T-cell (primary cell): ENCODE data around the gene ZNF606. TPM values are rescaled to one million over a fixed set of nuclear protein-coding genes. Genes with fewer than 3 reads are reported as not detected.

Source experiments
- ATAC-seq, 4 experiments: fragments of 200-7000 bp in 3 of 4; fragments of 150-1000 bp in 1 of 4; cut with Tn5 transposase; replicated peaks in 1 of 4; 1 replicate in 3 of 4; 2 replicates in 1 of 4; pipeline ENCODE4 v1.10.0; 2021; ENCODE audit warnings: moderate library complexity in 3 of 4, mild to moderate bottlenecking in 2 of 4, moderate number of reproducible peaks in 1 of 4
- CTCF ChIA-PET, 2 donors: fragments of 300-600 bp; sonication (Branson Sonifier 250); formaldehyde crosslinking; loops; one replicate each; lab custom pipeline; 2022; ENCODE audit warnings: antibody characterized with exemption in 2 of 2; lab: Charles Lee
- POLR2A ChIA-PET, 2 donors: fragments of 300-600 bp; sonication (Branson Sonifier 250); formaldehyde crosslinking; loops; one replicate each; lab custom pipeline; 2022; ENCODE audit warnings: antibody characterized with exemption in 2 of 2; lab: Charles Lee
- DNase-seq, 35 experiments: peaks; one replicate each; pipeline versions ENCODE4 v3.0.0 to v3.0.0-alpha.2; 2013 to 2023
- H3K27ac ChIP-seq: one replicate; pipeline ENCODE4 v1.5.1; 2013; ENCODE audit warnings: low read length
- H3K27me3 ChIP-seq, 2 experiments: replicated peaks in 1 of 2; 1 replicate in 1 of 2; 2 replicates in 1 of 2; pipeline versions ENCODE4 v1.6.1 to v1.7.0; 2013; ENCODE audit warnings: low read length in 1 of 2, mixed read lengths in 1 of 2; ENCODE audit not compliant: control insufficient read depth in 2 of 2, insufficient read depth in 2 of 2; ENCODE audit errors: extremely low read depth in 1 of 2
- H3K36me3 ChIP-seq, 2 donors: 1 replicate in 1 of 2; 2 replicates in 1 of 2; pipeline versions ENCODE4 v1.6.1 to v1.7.0; 2013; ENCODE audit warnings: low read length in 1 of 2; ENCODE audit not compliant: control insufficient read depth in 2 of 2, insufficient read depth in 1 of 2; ENCODE audit errors: extremely low read depth in 1 of 2
- H3K4me1 ChIP-seq, 2 experiments: 1 replicate in 1 of 2; 2 replicates in 1 of 2; pipeline versions ENCODE4 v1.6.1 to v1.7.0; 2013; ENCODE audit warnings: low read length in 2 of 2, mixed read lengths in 1 of 2; ENCODE audit not compliant: insufficient read depth in 2 of 2, control insufficient read depth in 1 of 2; ENCODE audit errors: extremely low read depth in 1 of 2
- H3K4me3 ChIP-seq, 2 donors: 1 replicate in 1 of 2; 2 replicates in 1 of 2; pipeline versions ENCODE4 v1.5.1 to v1.7.0; 2013; ENCODE audit warnings: mild to moderate bottlenecking in 2 of 2, low read length in 1 of 2, moderate library complexity in 1 of 2; ENCODE audit not compliant: control insufficient read depth in 1 of 2; ENCODE audit errors: extremely low read depth in 1 of 2
- H3K9me3 ChIP-seq: 2 replicates; pipeline ENCODE4 v1.7.0; 2013
- H3K27ac Mint-ChIP-seq, 2 donors: one replicate each; pipeline ENCODE4 v1.8.0; 2020 to 2021; ENCODE audit warnings: mild to moderate bottlenecking in 2 of 2, mixed read lengths in 2 of 2
- H3K27me3 Mint-ChIP-seq, 2 donors: one replicate each; pipeline ENCODE4 v1.8.0; 2021 to 2022; ENCODE audit warnings: mixed read lengths in 2 of 2
- H3K36me3 Mint-ChIP-seq: one replicate; pipeline ENCODE4 v1.8.0; 2021; ENCODE audit warnings: mixed read lengths
- H3K4me1 Mint-ChIP-seq, 3 donors: one replicate each; pipeline ENCODE4 v1.8.0; 2020 to 2022; ENCODE audit warnings: mixed read lengths in 3 of 3, mild to moderate bottlenecking in 1 of 3
- H3K4me3 Mint-ChIP-seq, 3 donors: one replicate each; pipeline ENCODE4 v1.8.0; 2020 to 2022; ENCODE audit warnings: mild to moderate bottlenecking in 3 of 3, mixed read lengths in 3 of 3, moderate library complexity in 3 of 3
- H3K9me3 Mint-ChIP-seq, 3 donors: one replicate each; pipeline ENCODE4 v1.8.0; 2020 to 2022; ENCODE audit warnings: mixed read lengths in 3 of 3
- WGBS: methylation state at CpG from one replicate; pipeline ENCODE4 v1.1.5; 2013; ENCODE audit warnings: missing lambda C conversion rate; ENCODE audit not compliant: insufficient coverage; 5-methylcytosine and 5-hydroxymethylcytosine counted together
- total RNA-seq, 35 experiments: library from RNA in 6 of 35; stranded (reverse) in 6 of 35; fragments of 120-200 nt in 1 of 35; gene quantifications; one replicate each; pipeline versions ENCODE4 v1.2.1 to v1.2.4 and lab custom pipeline; 2013 to 2026

The ZNF606 gene
- total RNA-seq, 5 donors from 2014 or later (not counting 1 experiment from before 2014, with no cell fraction given): 8.2 to 40.5 (median 26.4) TPM

DNA sequence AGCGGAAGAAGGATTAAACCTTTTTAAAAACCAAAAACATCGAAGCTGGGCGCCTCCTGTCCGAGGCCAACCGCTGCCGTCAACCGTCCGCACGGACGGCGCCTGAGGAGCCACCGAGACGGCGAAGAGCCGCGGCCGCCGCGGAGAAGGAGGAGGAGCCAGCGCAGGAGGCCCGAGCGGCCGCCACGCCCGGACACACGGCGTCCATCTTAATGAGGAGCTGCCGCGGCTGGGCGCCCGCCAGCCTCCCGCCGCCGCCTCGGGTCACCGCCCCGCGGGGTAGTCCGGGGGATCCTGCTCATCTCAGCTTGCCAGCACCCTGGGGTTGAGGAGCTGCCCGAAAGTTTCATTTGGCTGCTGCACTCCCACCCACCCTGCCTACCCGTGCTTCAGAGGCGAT lies 41.8 kb upstream of the ZNF606 start:
- H3K4me3 Mint-ChIP-seq: no peak overlapping the region
- H3K9me3 ChIP-seq: no peaks in the 10 kb centered on the region
- no peak overlapping the region for H3K4me3 ChIP-seq
- no peak overlapping the region for H3K27ac Mint-ChIP-seq
- ATAC-seq: no peak
- ChIA-PET POLR2A (interaction anchor here in 1 of 2 donors (0.6 kb wide), 1 partner anchor 112 kb away, joined by 3 read pairs; no protein-coding TSS in a partner anchor), CTCF (no interaction called here)
- no peaks in the 10 kb centered on the region for H3K4me1 ChIP-seq
- WGBS: 77% methylated on average over 31 of the region's 42 CpGs
- no peak overlapping the region for H3K27ac ChIP-seq
- no peaks in the 10 kb centered on the region for H3K4me1 Mint-ChIP-seq
- H3K27me3 ChIP-seq: peaks cover 0 to 27% of the 10 kb centered on the region in 2 experiments
- DNase-seq: no peak
- H3K27me3 Mint-ChIP-seq: no peaks in the 10 kb centered on the region
- H3K36me3 ChIP-seq: no peaks in the 10 kb centered on the region
- H3K9me3 Mint-ChIP-seq: peaks cover 22 to 46% (median 30%) of the 10 kb centered on the region in 3 donors
- peaks cover 9% of the 10 kb centered on the region for H3K36me3 Mint-ChIP-seq

DNA sequence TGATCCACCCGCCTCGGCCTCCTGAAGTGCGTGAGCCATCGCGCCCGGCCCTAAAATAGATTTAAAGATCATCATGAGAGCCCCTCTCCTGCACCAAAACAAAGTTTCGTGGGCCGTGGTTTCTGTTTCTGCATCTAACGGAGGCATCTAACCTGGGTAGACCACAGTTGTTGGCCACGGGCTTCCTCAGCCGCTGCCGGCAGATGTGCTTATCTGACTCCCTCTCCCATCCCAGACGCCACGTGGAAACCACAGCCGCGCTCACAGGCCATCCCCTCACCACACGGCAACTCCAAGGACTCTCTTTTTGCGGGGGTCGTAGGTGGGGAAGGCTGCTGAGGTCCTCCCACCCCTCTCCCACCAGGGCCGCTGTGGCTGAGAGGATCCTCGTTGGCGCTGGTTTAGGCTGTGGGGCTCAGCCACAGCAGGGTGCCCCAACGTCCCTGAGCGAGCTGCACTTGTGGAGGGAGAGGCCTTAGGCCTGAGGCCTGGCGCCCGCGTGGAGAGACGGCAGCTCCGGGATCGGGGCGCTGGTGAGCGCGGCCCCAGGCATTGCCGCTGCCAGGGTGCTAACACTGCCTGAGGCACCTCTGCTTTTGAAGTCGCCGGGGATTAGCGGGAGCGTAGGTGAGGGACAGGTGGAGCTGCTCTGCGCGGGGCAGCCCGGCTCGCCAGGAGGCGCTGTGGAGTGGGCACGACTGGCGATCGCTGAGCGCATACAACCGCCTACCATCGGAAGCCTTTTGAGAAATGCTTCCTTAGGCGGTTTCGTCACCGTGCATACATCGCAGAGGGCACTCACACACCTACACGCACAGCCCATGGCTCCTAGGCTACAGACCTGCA lies 40.1 kb upstream of the ZNF606 start:
- H3K9me3 Mint-ChIP-seq: peaks cover 18 to 34% (median 24%) of the 10 kb centered on the region in 3 donors
- H3K4me3 Mint-ChIP-seq: no peak overlapping the region
- ChIA-PET POLR2A (no interaction called here), CTCF (no interaction called here)
- no peaks in the 10 kb centered on the region for H3K4me1 ChIP-seq
- no peak overlapping the region for H3K27ac Mint-ChIP-seq
- H3K36me3 Mint-ChIP-seq: peaks cover 9% of the 10 kb centered on the region
- H3K27me3 Mint-ChIP-seq: peaks cover 0 to 4% of the 10 kb centered on the region in 2 donors
- peaks cover 0 to 42% of the 10 kb centered on the region in 2 experiments for H3K27me3 ChIP-seq
- ATAC-seq (no peak), DNase-seq (no peak)
- no peaks in the 10 kb centered on the region for H3K4me1 Mint-ChIP-seq
- H3K4me3 ChIP-seq: no peak overlapping the region
- WGBS: 50% methylated on average over 39 of the region's 54 CpGs
- no peak overlapping the region for H3K27ac ChIP-seq
- H3K36me3 ChIP-seq: no peaks in the 10 kb centered on the region
- H3K9me3 ChIP-seq: no peaks in the 10 kb centered on the region

DNA sequence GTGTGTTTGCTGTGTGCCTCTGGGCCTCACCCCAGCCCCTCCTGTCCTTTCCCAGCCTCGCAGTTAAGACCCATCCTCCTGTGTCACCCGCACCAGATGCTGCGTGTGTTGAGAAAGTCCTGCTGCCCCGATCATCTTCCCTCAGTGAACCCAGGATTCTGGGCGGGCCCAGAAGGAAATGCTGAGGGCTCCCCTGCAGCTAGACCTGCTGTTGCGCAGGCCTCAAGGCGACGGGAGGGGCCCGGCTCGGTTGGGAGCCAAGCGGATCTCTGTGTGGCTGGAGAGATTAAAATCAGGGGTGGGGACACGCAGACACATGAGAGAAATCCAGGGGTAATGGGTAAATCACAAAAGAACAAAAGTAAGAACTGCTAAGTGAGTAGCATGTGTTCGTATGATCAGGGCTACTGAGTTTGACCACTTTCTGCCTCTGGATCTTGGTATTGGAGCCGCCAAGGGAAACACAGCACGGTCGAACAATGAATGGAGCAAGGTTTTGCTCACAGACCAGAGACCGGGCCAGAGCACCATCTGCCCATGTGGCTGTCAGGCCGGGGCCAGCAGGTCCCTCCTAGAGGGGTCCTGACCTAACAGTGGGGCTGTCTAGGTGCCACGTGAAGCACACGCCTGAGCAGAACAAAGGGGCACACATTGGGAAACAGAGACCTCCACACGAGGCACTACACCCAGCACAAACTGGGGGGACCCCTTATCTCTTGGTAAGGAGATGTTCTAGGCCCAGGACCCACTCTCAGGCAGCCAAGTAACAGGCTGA lies 38.3 kb upstream of the ZNF606 start:
- peaks cover 7 to 11% of the 10 kb centered on the region in 2 donors for H3K27me3 Mint-ChIP-seq
- H3K27me3 ChIP-seq: peaks cover 0 to 51% of the 10 kb centered on the region in 2 experiments
- no peaks in the 10 kb centered on the region for H3K9me3 ChIP-seq
- H3K36me3 Mint-ChIP-seq: peaks cover 10% of the 10 kb centered on the region
- no peak for ATAC-seq
- H3K9me3 Mint-ChIP-seq: peaks cover 13 to 35% (median 21%) of the 10 kb centered on the region in 3 donors
- H3K4me3 ChIP-seq: no peak overlapping the region
- no peaks in the 10 kb centered on the region for H3K4me1 Mint-ChIP-seq
- no peak overlapping the region for H3K4me3 Mint-ChIP-seq
- no peaks in the 10 kb centered on the region for H3K36me3 ChIP-seq
- POLR2A ChIA-PET: no interaction called here
- 89% methylated on average over 20 of the region's 21 CpGs for WGBS
- no peak overlapping the region for H3K27ac Mint-ChIP-seq
- CTCF ChIA-PET: no interaction called here
- H3K4me1 ChIP-seq: no peaks in the 10 kb centered on the region
- H3K27ac ChIP-seq: no peak overlapping the region
- DNase-seq: no peak

DNA sequence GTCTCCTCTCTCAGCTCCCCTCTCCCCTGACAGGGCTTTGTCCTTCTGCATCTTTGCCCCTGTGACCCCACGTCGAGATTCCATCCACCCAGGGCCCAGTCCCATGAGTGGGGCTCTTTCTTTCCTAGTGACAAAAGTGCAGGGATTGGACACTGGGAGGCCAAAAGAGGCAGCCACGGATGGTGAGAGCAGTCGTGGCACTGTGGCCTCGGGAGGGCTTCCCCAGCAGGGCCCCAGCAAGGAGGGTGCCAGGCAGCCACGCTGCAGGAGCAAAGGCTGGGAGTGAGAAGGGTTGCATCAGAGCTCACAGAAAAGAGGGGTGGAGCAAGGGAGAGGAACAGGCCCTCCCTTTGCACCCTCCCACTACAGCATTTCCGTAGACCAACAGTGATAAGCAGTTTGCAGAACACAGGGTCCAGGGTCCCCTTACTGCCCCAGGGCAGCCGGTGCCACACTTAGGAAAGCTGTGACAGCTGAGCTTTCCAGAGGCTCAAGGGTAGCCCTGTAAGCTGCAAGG lies 36.1 kb upstream of the ZNF606 start:
- ChIA-PET CTCF (no interaction called here), POLR2A (no interaction called here)
- H3K27ac Mint-ChIP-seq: no peak overlapping the region
- DNase-seq (no peak), ATAC-seq (no peak)
- H3K36me3 ChIP-seq: no peaks in the 10 kb centered on the region
- peaks cover 19 to 24% of the 10 kb centered on the region in 2 donors for H3K27me3 Mint-ChIP-seq
- H3K9me3 ChIP-seq: no peaks in the 10 kb centered on the region
- no peaks in the 10 kb centered on the region for H3K4me1 ChIP-seq
- peaks cover 0 to 1% (median 0%) of the 10 kb centered on the region in 3 donors for H3K4me1 Mint-ChIP-seq
- H3K4me3 Mint-ChIP-seq: no peak overlapping the region
- H3K27ac ChIP-seq: no peak overlapping the region
- H3K4me3 ChIP-seq: no peak overlapping the region
- WGBS: 27% methylated on average over 3 of the region's 8 CpGs
- peaks cover 23% of the 10 kb centered on the region for H3K36me3 Mint-ChIP-seq
- peaks cover 14 to 42% (median 30%) of the 10 kb centered on the region in 3 donors for H3K9me3 Mint-ChIP-seq
- H3K27me3 ChIP-seq: peaks cover 0 to 65% of the 10 kb centered on the region in 2 experiments

DNA sequence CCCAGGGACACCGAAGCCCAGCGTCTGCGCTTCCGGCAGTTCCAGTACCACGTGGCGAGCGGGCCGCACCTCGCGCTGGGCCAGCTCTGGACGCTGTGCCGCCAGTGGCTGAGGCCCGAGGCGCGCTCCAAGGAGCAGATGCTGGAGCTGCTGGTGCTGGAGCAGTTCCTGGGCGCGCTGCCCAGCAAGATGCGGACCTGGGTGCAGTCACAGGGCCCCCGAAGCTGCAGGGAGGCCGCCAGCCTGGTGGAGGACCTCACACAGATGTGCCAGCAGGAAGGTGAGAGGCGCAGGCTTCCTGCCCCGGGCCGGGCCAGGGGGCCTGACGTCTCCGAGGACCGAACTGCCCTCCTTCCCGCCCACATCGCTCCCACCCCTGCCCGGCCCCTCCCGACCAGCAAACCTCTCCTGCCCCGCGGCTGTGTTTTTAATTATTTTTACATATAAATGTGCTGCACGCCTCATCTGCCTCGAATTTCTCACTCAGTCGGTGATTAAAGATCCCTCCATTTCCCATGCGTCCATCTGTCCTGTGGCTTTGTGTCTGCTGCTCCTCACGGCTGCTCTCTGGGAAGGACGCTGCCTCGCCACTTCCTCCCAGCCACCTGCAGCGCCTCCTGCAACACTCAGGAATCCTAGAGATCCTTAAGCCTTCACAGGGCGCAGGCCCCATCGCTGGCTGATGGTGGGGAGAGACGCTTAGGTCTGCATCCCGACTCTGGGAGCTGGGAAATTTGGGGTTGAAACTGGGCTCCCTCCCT lies 35.5 kb upstream of the ZNF606 start:
- H3K27me3 Mint-ChIP-seq: peaks cover 19 to 27% of the 10 kb centered on the region in 2 donors
- H3K36me3 Mint-ChIP-seq: peaks cover 23% of the 10 kb centered on the region
- H3K27me3 ChIP-seq: peaks cover 0 to 71% of the 10 kb centered on the region in 2 experiments
- H3K4me3 ChIP-seq: no peak overlapping the region
- H3K9me3 Mint-ChIP-seq: peaks cover 14 to 37% (median 27%) of the 10 kb centered on the region in 3 donors
- H3K27ac Mint-ChIP-seq: no peak overlapping the region
- ChIA-PET POLR2A (no interaction called here), CTCF (no interaction called here)
- H3K4me1 Mint-ChIP-seq: peaks cover 0 to 1% (median 0%) of the 10 kb centered on the region in 3 donors
- no peak for DNase-seq
- no peak overlapping the region for H3K4me3 Mint-ChIP-seq
- H3K9me3 ChIP-seq: no peaks in the 10 kb centered on the region
- H3K36me3 ChIP-seq: no peaks in the 10 kb centered on the region
- no peak for ATAC-seq
- WGBS: 55% methylated on average over 31 of the region's 44 CpGs
- H3K4me1 ChIP-seq: no peaks in the 10 kb centered on the region
- H3K27ac ChIP-seq: no peak overlapping the region

DNA sequence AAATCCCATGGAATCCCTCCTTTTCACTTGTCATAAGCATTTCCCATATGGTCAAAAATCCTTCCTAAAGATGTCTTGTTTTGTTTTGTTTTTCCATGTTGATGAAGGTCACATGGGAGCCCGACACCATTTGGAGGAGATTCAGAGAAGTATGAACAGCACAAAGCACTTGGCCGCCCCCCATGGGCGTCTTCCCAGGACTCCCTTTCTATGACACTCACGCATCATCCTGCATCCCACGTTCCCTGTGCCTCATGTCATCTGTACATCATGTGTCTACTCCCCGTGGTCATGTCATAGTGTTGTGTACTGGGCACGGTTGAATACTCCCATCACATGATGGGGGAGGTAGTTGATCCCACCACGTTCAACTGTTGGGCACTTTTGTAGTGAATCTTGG lies 33.2 kb upstream of the ZNF606 start:
- Mint-ChIP-seq H3K27me3 (peaks cover 19 to 27% of the 10 kb centered on the region in 2 donors), H3K27ac (no peak overlapping the region), H3K9me3 (peaks cover 13 to 29% (median 24%) of the 10 kb centered on the region in 3 donors), H3K36me3 (peaks cover 20% of the 10 kb centered on the region), H3K4me1 (peaks cover 0 to 1% (median 0%) of the 10 kb centered on the region in 3 donors), H3K4me3 (no peak overlapping the region)
- no peak overlapping the region for H3K4me3 ChIP-seq
- H3K9me3 ChIP-seq: no peaks in the 10 kb centered on the region
- ChIA-PET POLR2A (no interaction called here), CTCF (no interaction called here)
- 100% methylated on average over 3 of the region's 8 CpGs for WGBS
- no peaks in the 10 kb centered on the region for H3K4me1 ChIP-seq
- no peak overlapping the region for H3K27ac ChIP-seq
- H3K27me3 ChIP-seq: peaks cover 0 to 68% of the 10 kb centered on the region in 2 experiments
- DNase-seq (no peak), ATAC-seq (no peak)
- no peaks in the 10 kb centered on the region for H3K36me3 ChIP-seq
